NCI-H2107 (cell line): ENCODE measurements around the gene HIBADH.
A peak's percentile ranks its signal among the peaks of the same experiment; 100 is the strongest.
"Not testable (repeated sequence)": the region's sequence is repeated elsewhere in the genome, so short reads cannot be mapped to it uniquely, and the experiment has no call there.

Experiments used
- DNase-seq: peaks from one replicate; lab custom pipeline; 2025; lab: John Stamatoyannopoulos, UW

HIBADH gene

GRCh38 chr7:27678617-27679260, 16.1 kb upstream of the HIBADH start:
- no peak for DNase-seq

DNA sequence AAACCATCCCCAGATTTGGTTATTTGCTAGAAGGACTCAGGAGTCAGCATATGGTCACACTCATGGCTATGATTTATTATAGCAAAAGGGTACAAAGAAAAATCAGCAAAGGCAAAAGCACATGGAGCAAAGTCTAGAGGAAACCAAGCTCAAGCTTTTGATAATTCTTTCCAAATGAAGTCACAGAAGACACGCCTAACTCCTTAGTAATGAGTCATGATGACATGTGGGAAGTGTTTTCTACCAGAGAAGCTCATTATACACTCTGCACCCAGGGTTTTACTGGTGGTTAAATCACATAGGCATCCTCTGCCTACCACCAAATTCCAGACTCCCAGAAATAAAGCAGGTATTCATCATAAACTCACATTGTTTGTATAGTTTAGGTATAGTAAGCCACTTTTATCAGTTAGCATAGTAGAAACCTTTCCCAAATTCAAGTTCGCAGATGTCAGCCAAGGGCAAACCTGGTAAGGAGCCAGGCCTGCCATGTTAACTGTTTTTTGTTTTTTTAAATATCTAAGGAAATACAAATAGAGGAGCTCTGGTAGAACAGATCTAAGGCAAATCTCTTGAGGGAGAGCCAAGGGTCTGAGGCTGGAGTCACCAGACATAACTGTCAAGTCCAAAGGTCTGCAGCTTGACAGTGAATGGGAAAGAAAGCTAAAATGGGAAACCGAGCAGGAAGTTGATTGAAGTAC, 15.4 kb upstream of the HIBADH start:
- no peak for DNase-seq

DNA sequence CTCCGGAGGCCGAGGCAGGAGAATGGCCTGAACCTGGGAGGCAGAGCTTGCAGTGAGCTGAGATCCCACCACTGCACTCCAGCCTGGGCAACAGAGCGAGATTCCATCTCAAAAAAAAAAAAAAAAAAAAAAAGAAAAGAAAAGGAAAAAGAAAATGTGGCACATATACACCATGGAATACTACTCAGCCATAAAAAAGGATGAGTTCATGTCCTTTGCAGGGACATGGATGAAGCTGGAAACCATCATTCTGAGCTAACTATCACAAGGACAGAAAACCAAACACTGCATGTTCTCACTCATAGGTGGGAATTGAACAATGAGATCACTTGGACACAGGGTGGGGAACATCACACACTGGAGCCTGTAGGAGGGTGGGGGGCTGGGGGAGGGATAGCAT, 11.4 kb upstream of the HIBADH start:
- DNase-seq: not testable (repeated sequence)

DNA sequence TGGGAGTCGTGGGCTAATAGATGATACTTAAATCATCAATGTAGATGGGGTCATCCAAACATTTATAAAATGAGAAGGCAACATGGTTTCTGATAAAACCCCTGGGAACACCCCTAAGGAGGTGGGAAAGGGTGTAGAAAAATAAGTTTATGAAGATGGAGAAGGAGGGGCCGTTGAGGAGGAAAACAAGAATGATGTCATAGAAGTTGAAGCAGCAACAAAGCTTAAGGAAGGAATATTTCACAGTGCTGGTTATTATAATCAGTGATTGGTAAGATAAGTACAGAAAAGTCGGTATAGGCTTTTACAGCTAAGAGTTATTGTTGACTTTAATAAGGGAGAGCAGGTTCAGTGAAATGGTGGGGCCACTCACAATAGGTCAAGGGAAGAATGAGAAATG, 9.0 kb upstream of the HIBADH start:
- no peak for DNase-seq

DNA sequence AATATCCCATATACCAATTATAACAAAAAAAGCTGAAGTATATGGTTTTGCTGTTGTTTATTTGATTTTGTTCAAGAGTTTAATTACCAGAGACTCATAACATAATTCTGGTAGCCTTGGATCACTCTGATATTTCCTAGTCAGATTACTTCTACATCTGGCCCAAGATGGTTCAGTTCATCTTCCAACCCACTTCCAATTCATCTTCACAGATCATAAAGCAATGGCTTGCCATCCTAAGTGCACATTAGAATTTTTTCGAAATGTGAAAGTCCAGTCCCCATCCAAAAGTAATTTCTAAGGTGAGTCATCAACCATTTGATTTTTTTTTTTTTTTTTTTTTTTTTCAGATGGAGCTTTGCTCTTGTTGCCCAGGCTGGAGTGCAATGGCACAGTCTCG, 8.0 kb upstream of the HIBADH start:
- DNase-seq: no peak

DNA sequence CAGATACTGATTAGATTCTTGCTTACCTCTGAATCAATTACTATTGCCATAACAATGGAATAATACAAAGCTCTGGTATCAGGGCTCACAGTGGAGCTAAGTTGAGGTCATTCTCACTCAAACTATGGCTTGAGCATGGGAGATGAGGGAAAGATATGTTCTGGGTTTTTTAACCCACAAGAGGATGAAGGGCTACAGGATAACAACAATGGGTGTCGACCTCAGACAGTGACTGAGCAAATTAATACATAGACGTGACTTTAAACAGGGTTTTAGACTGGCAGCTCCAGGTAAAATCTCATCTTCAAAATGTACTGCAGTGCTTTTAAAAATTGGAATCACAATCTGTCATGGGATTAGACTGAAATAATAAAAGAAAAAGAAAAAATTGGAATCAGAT, 7.5 kb upstream of the HIBADH start:
- DNase-seq: no peak

GRCh38 chr7:27665531-27665930, 2.8 kb upstream of the HIBADH start:
- DNase-seq: no peak

DNA sequence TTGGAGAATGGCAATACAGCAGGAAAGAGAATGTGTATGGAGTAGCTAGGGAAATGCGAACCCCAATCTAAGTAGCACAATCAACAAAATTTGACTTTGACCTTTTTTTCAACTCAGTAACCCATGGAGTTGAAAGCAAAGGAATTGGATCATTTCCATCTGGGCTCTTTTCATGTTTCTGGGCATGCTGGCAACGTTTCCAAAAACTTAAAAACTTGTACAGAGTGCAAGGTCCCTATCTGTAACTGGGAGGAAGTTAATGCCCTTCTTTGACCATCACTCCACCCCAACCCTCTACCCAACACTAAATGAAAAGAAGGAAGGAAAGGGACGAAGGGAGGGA, 1.3 kb upstream of the HIBADH start:
- no peak for DNase-seq

DNA sequence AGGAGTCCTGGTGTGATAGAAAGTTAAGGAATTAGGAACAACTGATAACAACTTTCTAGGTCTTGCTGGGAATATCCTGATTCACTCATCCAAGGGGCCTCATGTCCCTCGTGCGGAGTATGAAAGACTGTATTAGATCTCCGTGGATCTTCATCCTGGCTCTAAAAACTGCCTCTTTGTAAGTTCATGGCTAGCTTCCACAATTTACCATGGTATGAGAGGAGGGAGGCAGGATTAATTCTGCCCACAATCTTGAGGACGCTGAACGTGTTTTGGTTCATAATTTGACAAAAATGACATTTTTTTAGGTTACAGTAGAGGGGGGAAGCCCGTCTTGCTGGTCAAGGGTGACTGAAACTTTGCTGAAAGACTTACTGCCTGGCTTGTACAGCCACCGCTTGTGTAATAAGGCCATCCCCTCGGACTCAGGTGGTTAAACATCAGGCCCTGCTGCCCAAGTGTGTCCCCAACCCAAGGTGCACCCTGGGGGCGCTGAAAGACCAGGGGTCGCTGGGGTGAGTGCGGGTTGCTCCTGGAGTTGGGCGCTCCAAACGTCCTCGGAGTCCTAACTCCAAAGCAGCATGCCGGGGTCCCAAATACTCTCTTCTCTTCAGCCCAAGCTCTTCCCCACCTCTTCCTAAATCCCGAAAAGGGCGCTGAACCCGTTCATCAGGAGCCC, 733 bp downstream of the HIBADH start:
- no peak for DNase-seq

DNA sequence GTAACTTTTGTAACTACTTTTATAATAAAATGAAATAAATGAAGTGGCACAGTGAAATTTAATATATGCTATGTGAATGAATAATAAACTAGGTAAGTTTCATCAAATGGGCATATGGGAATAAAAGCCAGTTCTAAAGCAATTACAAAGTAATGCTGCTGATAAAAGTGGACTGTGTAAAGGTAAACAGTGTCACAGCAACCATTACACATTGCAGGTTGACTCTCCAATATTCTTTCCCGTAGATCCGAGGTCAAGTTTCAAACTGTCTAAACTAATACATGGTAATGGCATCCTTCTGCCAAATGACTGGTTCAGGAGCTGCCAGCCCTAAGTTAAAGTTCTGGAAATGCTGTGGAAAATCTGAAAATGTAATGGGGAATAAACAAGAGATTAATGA, 6.0 kb downstream of the HIBADH start:
- no peak for DNase-seq

DNA sequence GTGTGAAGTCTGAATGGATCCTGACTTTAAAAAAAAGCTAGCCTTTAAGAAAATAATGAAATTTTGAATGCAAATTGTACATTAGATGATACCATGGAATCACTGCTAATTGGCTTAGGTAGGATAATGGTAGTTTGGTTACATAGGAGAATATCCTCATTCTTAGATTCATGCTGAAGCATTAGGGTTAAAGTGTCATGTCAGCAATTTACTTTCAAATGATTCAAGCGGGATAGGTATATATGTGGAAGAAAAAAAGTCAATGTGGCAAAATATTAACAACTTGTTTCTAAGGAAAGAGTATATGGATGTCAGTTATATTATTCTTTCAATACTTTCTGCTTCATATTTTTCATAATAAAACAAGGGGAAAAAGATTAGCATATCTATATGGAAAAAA, 7.5 kb downstream of the HIBADH start:
- no peak for DNase-seq

- DNase-seq: no peak
These were observed 10.2 kb downstream of the HIBADH start for GRCh38 chr7:27652518-27652917.

DNA sequence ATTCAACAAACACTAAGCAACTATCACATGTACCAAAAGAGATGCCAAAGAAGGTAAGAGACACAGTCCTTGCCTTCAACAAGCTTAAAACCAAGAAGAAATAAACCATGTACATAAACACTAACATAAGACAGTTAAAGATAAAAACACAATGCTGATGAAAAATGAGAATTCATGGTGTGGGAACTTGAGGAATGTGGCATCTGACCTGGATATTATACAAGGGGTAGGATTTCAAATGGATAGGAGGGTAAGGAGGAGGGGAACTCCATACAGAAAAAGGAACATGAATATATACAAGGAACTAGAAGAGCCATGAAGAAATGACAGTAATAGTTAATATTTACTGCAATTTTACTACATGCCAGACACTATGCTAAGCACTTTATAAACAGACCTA, 11.0 kb downstream of the HIBADH start:
- DNase-seq: no peak

DNA sequence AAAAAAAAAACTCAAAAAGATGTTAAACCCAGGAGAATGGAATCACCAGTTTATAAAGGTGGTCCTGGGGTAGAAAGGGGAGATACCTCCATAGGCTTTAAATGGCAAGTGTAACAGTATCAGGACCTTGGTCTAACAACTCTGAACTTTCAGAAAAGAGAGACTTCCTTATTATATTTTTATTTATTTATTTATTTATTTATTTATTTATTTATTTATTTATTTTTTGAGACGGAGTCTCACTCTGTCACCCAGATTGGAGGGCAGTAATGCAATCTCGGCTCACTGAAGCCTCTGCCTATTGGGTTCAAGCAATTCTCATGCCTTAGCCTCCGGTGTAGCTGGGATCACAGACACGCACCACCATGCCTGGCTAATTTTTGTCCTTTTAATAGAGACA, 12.4 kb downstream of the HIBADH start:
- no peak for DNase-seq

GRCh38 chr7:27647489-27647888, 15.2 kb downstream of the HIBADH start:
- DNase-seq: no peak

DNA sequence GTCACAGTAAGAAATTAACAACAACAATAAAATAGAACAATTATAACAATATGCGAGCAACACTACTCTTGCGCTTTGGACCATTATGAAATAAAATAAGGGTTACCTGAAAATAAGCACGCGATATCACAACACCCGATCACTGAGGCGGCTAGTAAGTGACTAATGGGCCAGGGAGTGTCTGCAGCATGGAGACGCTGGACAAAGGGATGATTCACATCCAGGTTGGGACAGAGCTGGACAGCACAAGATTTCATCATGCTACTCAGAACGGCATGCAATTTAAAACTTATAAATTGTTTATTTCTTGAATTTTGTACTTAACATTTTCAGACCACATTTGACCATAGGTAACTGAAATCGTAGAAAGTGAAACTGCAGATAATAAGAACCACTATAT, 15.6 kb downstream of the HIBADH start:
- DNase-seq: no peak

GRCh38 chr7:27642271-27642670, 20.4 kb downstream of the HIBADH start:
- no peak for DNase-seq

- DNase-seq: no peak
These were observed 21.0 kb downstream of the HIBADH start for GRCh38 chr7:27641581-27642230.

- DNase-seq: no peak
These were observed 21.7 kb downstream of the HIBADH start for GRCh38 chr7:27640884-27641574.

DNA sequence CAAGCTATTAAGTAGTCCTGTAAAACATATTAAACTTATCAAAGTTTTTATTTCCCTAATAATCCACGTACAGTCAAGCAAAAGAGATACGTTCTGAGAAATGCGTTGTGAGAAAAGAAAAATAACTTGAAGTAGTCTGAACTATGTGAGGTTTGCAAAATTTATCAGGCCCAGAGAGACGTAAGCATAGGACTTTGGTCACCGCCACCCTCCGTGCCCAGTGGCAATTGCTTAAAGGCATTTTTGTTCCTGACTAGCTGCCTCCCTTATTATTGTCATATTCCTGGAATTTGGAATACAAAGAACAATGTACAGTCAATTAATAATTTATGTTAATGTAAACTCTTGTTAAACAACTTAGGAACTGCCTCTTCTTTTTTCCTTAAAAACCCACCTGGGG, 22.8 kb downstream of the HIBADH start:
- DNase-seq: no peak

DNA sequence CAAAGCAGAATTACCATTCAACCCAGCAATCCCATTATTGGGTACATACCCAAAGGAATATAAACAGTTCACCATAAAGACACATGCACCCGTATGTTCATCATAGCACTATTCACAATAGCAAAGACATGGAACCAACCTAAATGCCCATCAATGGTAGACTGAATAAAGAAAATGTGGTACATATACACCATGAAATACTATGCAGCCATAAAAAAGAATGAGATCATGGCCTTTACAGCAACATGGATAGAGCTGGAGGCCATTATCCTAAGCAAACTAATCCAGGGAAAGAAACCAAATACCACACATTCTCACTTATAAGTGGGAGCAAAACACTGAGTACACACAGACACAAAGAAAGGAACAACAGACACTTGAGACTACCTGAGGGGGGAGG, 23.6 kb downstream of the HIBADH start:
- not testable (repeated sequence) for DNase-seq

DNA sequence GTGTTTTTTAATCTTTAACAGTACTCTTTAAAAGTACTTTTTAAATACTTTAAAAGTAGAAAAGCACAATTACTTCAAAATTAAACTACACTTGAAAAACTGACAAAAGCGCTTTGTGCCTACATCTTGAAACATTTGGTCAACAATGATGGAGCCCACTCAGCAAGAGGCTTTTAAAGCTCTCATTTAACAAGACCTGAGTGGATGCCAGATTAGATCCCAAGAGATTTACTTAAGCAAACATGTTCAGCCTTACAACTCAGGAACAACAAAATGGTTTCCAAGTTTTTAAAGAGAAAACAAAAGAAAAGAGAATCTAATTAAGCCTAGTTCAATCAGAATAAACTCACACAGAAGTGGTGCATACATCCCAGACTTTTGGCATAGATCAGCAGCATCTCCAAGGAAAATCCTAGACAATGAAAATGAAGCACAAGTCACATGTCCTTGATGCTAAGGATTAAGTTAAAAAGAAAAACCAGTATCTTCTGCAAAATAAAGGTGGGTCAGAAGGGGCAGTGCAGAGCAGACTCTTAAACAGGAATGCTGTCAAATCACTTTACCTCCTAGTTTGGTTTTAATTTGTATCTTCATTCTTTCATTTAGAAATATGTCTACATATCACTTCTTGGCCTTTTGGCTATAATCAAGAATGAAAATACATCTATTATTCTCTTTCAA, 26.2 kb downstream of the HIBADH start:
- peak; percentile 18 for DNase-seq
